Heart left ventricle (tissue), 16 donors: ENCODE results near the gene PRSS1. TPM values are rescaled to one million over a fixed set of nuclear protein-coding genes. Genes with fewer than 3 reads are reported as not detected.

ENCODE experiments used
- ATAC-seq, 4 donors: fragments of 200-7000 bp; cut with Tn5 transposase; one replicate each; pipeline ENCODE4 v1.9.1; 2020 to 2022; ENCODE audit warnings: moderate library complexity in 4 of 4, mild to moderate bottlenecking in 3 of 4, moderate number of reproducible peaks in 1 of 4
- DNase-seq, 5 donors: peaks; one replicate each; pipeline ENCODE4 v3.0.0-alpha.2; 2020
- H3K27ac ChIP-seq, 12 donors: fragments of 200-600 bp; sonication (generic) in 4 of 12; one replicate each; pipeline versions ENCODE4 v1.5.0 to v1.8.0; 2016 to 2022; ENCODE audit warnings: mild to moderate bottlenecking in 2 of 12
- H3K27me3 ChIP-seq, 9 donors: fragments of 200-600 bp; sonication (generic) in 2 of 9; one replicate each; pipeline versions ENCODE4 v1.5.1 to v1.8.0; 2016 to 2022; ENCODE audit warnings: mild to moderate bottlenecking in 3 of 9
- H3K36me3 ChIP-seq, 9 donors: fragments of 200-600 bp; sonication (generic) in 2 of 9; one replicate each; pipeline versions ENCODE4 v1.5.0 to v1.8.0; 2018 to 2022; ENCODE audit warnings: mild to moderate bottlenecking in 2 of 9
- H3K4me1 ChIP-seq, 12 donors: fragments of 200-600 bp; sonication (generic) in 4 of 12; one replicate each; pipeline versions ENCODE4 v1.5.0 to v1.8.0; 2016 to 2022; ENCODE audit warnings: mild to moderate bottlenecking in 3 of 12
- H3K4me3 ChIP-seq, 12 donors: fragments of 200-600 bp; sonication (generic) in 4 of 12; one replicate each; pipeline versions ENCODE4 v1.5.0 to v1.8.0; 2017 to 2022; ENCODE audit warnings: mild to moderate bottlenecking in 9 of 12, moderate library complexity in 4 of 12
- H3K9me3 ChIP-seq, 12 donors: fragments of 200-600 bp; sonication (generic) in 4 of 12; one replicate each; pipeline versions ENCODE4 v1.5.0 to v1.8.0; 2016 to 2022; ENCODE audit warnings: mild to moderate bottlenecking in 1 of 12
- CTCF ChIP-seq, 12 donors: fragments of 200-600 bp; sonication (generic) in 4 of 12; IDR thresholded peaks; one replicate each; pipeline versions ENCODE4 v1.5.0 to v1.8.0; 2018 to 2022; ENCODE audit warnings: antibody characterized with exemption in 12 of 12, mild to moderate bottlenecking in 5 of 12
- POLR2A ChIP-seq, 2 donors: fragments of 450-650 bp; IDR thresholded peaks; one replicate each; pipeline ENCODE4 v1.6.1; 2017; ENCODE audit warnings: antibody characterized with exemption in 2 of 2, mild to moderate bottlenecking in 2 of 2, moderate library complexity in 2 of 2
- WGBS, 4 donors: extraction: QIAGEN DNeasy Blood & Tissue Kit in 2 of 4; methylation state at CpG; one replicate each; pipeline versions ENCODE4 v1.1.5 to v1.1.7; 2013 to 2018; 5-methylcytosine and 5-hydroxymethylcytosine counted together
- intact Hi-C, 10 donors: fragments of 100-400 bp; cut with DNase I; formaldehyde crosslinking; loops; one replicate each; pipeline versions ENCODE4 v1.11.1 to v1.14.2; 2022
- polyA plus RNA-seq, 2 donors: library from polyadenylated mRNA; stranded (reverse); fragments of 200-250 nt; gene quantifications; one replicate each; pipeline ENCODE4 v1.2.3, GENCODE V29; 2013
- total RNA-seq, 9 donors: library from RNA; depleted of rRNA in 2 of 9; stranded (reverse); fragments of >200 nt in 2 of 9; fragmentation: NEBNext Ultra II Directional in 3 of 9; extraction: Animal tissue kit (Norgen Biotek cat#: 25700) in 3 of 9; gene quantifications; one replicate each; pipeline versions ENCODE4 v1.1.0 to v1.2.4, GENCODE V29; 2016 to 2023
- donor health status: ischemic (EF 13 %, LVEDD 7.1; RV severe dilation, severe dysfunction).
- donor health status: healthy with polysubstance abuse.
- donor health status: DM: no; HTN: yes; CAD: no.
- donor health status: DM: no; HTN: no; CAD: no.
- donor health status: ischemic (EF 25% LVEDD 6.9; RV normal size, moderate dysfunction).
- donor health status: ischemic (EF 25% LVEDD 5.7; RV mildly dilated, moderate dysfunction).
- donor health status: healthy.
- donor health status: DM: yes; HTN: yes; CAD: no.
- donor health status: ischemic (EF 35%, LVEDD 5.7; RV mildly dilated, moderate dysfunction).
- donor health status: nonischemic (EF 11% LVEDD 7.7; RV severe dilation, severe dysfunction).
- donor health status: DM: yes; HTN: yes; CAD: no.
- donor health status: PGD.
- donor health status: ischemic (EF 29% LVEDD 5.4; RV normal size, mild dysfunction).
- donor health status: nonischemic (EF 23%, LVEDD 6.1; RV moderate dilation, normal function).

The PRSS1 gene
- total and polyA plus RNA-seq, 11 donors = 1.3 to 4.3 (median 3.0) TPM; not detected in 5

DNA sequence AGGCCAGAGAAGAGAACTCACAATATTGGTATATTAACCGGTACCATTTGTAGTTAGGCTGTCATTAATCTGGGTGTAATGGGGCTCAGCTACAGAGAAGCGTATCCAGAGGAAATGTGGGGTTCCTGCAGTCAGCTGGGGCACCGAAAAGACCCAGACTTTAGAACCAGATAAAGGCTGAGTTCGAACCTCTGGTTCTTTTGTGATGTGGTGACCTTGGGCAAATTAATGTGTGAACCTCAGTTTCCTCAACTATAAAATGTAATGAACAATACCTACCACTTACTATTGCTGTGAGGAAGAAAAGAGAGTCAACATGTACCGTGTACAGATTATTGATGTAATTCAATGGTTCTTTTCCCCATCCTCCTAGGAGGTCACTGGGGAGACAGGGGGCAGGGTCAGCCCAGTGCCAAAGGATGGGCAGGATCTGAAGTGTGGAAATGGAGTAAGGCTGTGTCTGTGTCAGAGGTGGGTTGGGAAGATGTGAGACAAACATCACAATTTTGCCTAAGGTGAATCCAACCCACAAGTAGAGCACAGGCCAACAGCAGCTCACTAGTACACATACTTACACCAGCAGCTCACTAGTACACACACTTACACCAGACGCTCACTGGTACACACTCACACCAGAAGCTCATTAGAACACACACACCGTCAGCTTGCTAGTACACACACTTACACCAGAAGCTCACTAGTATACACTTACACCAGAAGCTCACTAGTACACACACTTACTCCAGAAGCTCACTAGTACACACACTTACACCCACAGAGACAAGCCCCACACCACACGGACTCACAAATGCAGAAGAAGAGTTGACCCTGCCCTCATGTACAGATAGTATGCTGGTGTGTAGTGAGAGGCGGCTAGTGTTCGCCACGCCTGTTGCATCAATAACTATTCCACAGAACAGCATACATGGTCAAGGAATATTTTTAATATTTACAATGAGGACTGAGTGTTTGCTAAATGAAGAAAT is 49.5 kb downstream of the PRSS1 start:
- ATAC-seq = no peak
- H3K36me3 ChIP-seq = no peaks in the 10 kb centered on the region
- WGBS, 4 donors = 67 to 79% (median 74%) methylated on average over 11 of the region's 11 CpGs
- intact Hi-C loops = no loop called here
- peak overlapping the region in 2 of 12 donors; percentile 50 to 61 for H3K4me3 ChIP-seq
- no peaks in the 10 kb centered on the region for H3K9me3 ChIP-seq
- peak overlapping the region in 2 of 12 donors; percentile 17 to 83 for H3K27ac ChIP-seq
- TF ChIP-seq POLR2A (IDR thresholded peaks at IDR 0.05) (no peak), CTCF (IDR thresholded peaks at IDR 0.05) (no peak)
- peak in 1 of 5 donors; percentile 5 for DNase-seq
- peaks cover 19 to 73% (median 43%) of the 10 kb centered on the region in 9 donors for H3K27me3 ChIP-seq
- H3K4me1 ChIP-seq = peaks cover 0 to 19% (median 13%) of the 10 kb centered on the region in 12 donors

DNA sequence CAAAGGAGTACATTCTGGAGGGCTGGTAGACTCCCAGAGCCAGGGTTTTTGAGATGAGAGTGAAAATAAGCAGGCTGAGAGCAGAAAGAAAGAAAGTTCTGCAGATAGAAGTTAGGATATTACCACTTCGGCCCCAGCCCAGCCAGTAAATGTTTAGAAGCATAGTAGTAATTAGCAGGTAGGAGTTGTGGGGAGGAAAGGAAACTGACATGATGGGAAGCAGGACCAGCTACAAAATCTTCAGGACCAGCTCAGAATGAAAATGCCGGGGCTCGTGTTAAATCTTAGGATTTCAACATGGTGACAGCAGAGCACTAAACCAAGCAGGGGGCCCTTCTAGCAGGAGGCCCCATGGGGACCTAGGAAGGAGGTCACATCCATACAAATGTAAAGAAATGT is 50.2 kb downstream of the PRSS1 start:
- Histone ChIP-seq H3K27ac (peak overlapping the region in 2 of 12 donors; percentile 17 to 83), H3K9me3 (no peaks in the 10 kb centered on the region), H3K27me3 (peaks cover 19 to 68% (median 43%) of the 10 kb centered on the region in 9 donors), H3K4me3 (peak overlapping the region in 2 of 12 donors; percentile 12 to 61), H3K36me3 (no peaks in the 10 kb centered on the region), H3K4me1 (peaks cover 0 to 19% (median 13%) of the 10 kb centered on the region in 12 donors)
- ATAC-seq (no peak), DNase-seq (peak in 1 of 5 donors; percentile 2)
- TF ChIP-seq POLR2A (IDR thresholded peaks at IDR 0.05) (no peak), CTCF (IDR thresholded peaks at IDR 0.05) (no peak)
- intact Hi-C loops = no loop called here
- 42 to 53% (median 48%) methylated on average over 3 of the region's 3 CpGs for WGBS, 4 donors

GRCh38 chr7:142800088-142800487 is 50.8 kb downstream of the PRSS1 start:
- TF ChIP-seq POLR2A (IDR thresholded peaks at IDR 0.05) (no peak), CTCF (IDR thresholded peaks at IDR 0.05) (no peak)
- no peaks in the 10 kb centered on the region for H3K9me3 ChIP-seq
- no peaks in the 10 kb centered on the region for H3K36me3 ChIP-seq
- WGBS, 4 donors = 80 to 93% (median 88%) methylated on average over 1 of the region's 1 CpG
- H3K4me1 ChIP-seq = peaks cover 0 to 19% (median 13%) of the 10 kb centered on the region in 12 donors
- intact Hi-C loops = no loop called here
- no peak for DNase-seq
- no peak for ATAC-seq
- peak overlapping the region in 1 of 12 donors; percentile 83 for H3K27ac ChIP-seq
- peaks cover 19 to 68% (median 41%) of the 10 kb centered on the region in 9 donors for H3K27me3 ChIP-seq
- peak overlapping the region in 1 of 12 donors; percentile 61 for H3K4me3 ChIP-seq

DNA sequence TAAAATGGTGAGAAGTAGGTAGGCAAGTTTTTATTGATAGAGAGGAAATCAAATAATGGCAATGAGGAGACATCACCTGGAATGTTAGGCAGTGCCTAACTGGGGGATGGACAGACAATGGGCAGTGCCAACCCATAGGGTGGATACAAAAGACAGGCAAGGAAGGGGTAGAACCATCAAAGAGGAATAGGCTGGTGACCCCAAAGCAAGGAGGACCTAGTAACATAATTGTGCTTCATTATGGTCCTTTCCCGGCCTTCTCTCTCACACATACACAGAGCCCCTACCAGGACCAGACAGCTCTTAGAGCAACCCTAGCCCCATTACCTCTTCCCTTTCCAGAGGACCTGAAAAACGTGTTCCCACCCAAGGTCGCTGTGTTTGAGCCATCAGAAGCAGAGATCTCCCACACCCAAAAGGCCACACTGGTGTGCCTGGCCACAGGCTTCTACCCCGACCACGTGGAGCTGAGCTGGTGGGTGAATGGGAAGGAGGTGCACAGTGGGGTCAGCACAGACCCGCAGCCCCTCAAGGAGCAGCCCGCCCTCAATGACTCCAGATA is 51.5 kb downstream of the PRSS1 start:
- Histone ChIP-seq H3K4me3 (peak overlapping the region in 1 of 12 donors; percentile 61), H3K27me3 (peaks cover 19 to 63% (median 34%) of the 10 kb centered on the region in 9 donors), H3K36me3 (no peaks in the 10 kb centered on the region), H3K27ac (peak overlapping the region in 1 of 12 donors; percentile 83), H3K4me1 (peaks cover 0 to 19% (median 13%) of the 10 kb centered on the region in 12 donors), H3K9me3 (no peaks in the 10 kb centered on the region)
- intact Hi-C loops = no loop called here
- ATAC-seq (no peak), DNase-seq (peak in 1 of 5 donors; percentile 8)
- WGBS, 4 donors = 75 to 85% (median 83%) methylated on average over 5 to 7 of the region's 7 CpGs
- TF ChIP-seq POLR2A (IDR thresholded peaks at IDR 0.05) (no peak), CTCF (IDR thresholded peaks at IDR 0.05) (no peak)
